Breast epithelium (tissue), 4 donors: ENCODE data around the gene PSMD13. TPM values are rescaled to one million over a fixed set of nuclear protein-coding genes. Genes with fewer than 3 reads are reported as not detected.

ENCODE experiments used
- DNase-seq, 2 donors: peaks; one replicate each; pipeline ENCODE4 v3.0.0-alpha.2; 2019; ENCODE audit warnings: low spot score in 2 of 2
- H3K27ac ChIP-seq, 2 donors: fragments of 200-600 bp; sonication (generic) in 1 of 2; one replicate each; pipeline ENCODE4 v1.5.1; 2016 to 2019; ENCODE audit warnings: mild to moderate bottlenecking in 1 of 2
- H3K27me3 ChIP-seq, 2 donors: fragments of 200-600 bp; sonication (generic) in 1 of 2; one replicate each; pipeline versions ENCODE4 v1.5.1 to v1.6.0; 2017 to 2019; ENCODE audit warnings: control low read depth in 1 of 2, mild to moderate bottlenecking in 1 of 2
- H3K36me3 ChIP-seq: fragments of 200-600 bp; one replicate; pipeline ENCODE4 v1.5.1; 2019
- H3K4me1 ChIP-seq, 2 donors: fragments of 200-600 bp; sonication (generic); one replicate each; pipeline ENCODE4 v1.5.1; 2016 to 2019; ENCODE audit warnings: control low read depth in 1 of 2
- H3K4me3 ChIP-seq, 3 donors: fragments of 200-600 bp; sonication (generic); 1 replicate in 2 of 3; 2 replicates in 1 of 3; pipeline ENCODE4 v1.5.1; 2016 to 2019; ENCODE audit warnings: mild to moderate bottlenecking in 3 of 3, moderate library complexity in 2 of 3
- H3K9me3 ChIP-seq, 2 donors: fragments of 200-600 bp; sonication (generic) in 1 of 2; one replicate each; pipeline ENCODE4 v1.5.1; 2016 to 2019; ENCODE audit warnings: control low read depth in 1 of 2
- CTCF ChIP-seq, 3 donors: fragments of 450-650 bp; IDR thresholded peaks; one replicate each; pipeline ENCODE4 v1.5.1; 2016 to 2017; ENCODE audit warnings: antibody characterized with exemption in 3 of 3, mild to moderate bottlenecking in 3 of 3, moderate library complexity in 3 of 3
- POLR2A ChIP-seq: fragments of 450-650 bp; IDR thresholded peaks from one replicate; pipeline ENCODE4 v1.6.1; 2016; ENCODE audit warnings: antibody characterized with exemption, mild to moderate bottlenecking, moderate library complexity
- POLR2AphosphoS5 ChIP-seq, 3 donors: sonication (generic); formaldehyde crosslinking; IDR thresholded peaks; one replicate each; pipeline ENCODE4 v1.6.1; 2017; ENCODE audit warnings: antibody characterized with exemption in 3 of 3
- intact Hi-C: fragments of 100-400 bp; cut with DNase I; formaldehyde crosslinking; loops from one replicate; pipeline ENCODE4 v1.15.1; 2023; ENCODE audit warnings: low total_unique reads
- total RNA-seq, 3 donors: library from RNA; depleted of rRNA; stranded (reverse); fragments of >200 nt; gene quantifications; one replicate each; pipeline ENCODE4 v1.1.0, GENCODE V29; 2016

The PSMD13 gene
- total RNA-seq, 3 donors from 2014 or later: 96.0 to 114 (median 106) TPM

- H3K4me1 ChIP-seq: peaks cover 0 to 5% of the 10 kb centered on the region in 2 donors
- no peak for DNase-seq
- no peaks in the 10 kb centered on the region for H3K9me3 ChIP-seq
- intact Hi-C loops: no loop called here
- TF ChIP-seq CTCF (IDR thresholded peaks at IDR 0.05) (no peak), POLR2A (no peak), POLR2AphosphoS5 (IDR thresholded peaks at IDR 0.05) (no peak)
- H3K4me3 ChIP-seq: no peak overlapping the region
- no peaks in the 10 kb centered on the region for H3K36me3 ChIP-seq
- H3K27ac ChIP-seq: no peak overlapping the region
- no peaks in the 10 kb centered on the region for H3K27me3 ChIP-seq
Observed at GRCh38 chr11:290621-291231, 54.0 kb downstream of the PSMD13 start.

- peaks cover 0 to 5% of the 10 kb centered on the region in 2 donors for H3K4me1 ChIP-seq
- TF ChIP-seq POLR2AphosphoS5 (IDR thresholded peaks at IDR 0.05) (no peak), CTCF (IDR thresholded peaks at IDR 0.05) (no peak), POLR2A (no peak)
- intact Hi-C loops: no loop called here
- no peaks in the 10 kb centered on the region for H3K27me3 ChIP-seq
- no peaks in the 10 kb centered on the region for H3K9me3 ChIP-seq
- no peak overlapping the region for H3K27ac ChIP-seq
- H3K36me3 ChIP-seq: no peaks in the 10 kb centered on the region
- no peak overlapping the region for H3K4me3 ChIP-seq
- no peak for DNase-seq
Observed at GRCh38 chr11:291281-292210, 54.8 kb downstream of the PSMD13 start.

- no peak for TF ChIP-seq CTCF (IDR thresholded peaks at IDR 0.05)
- no peak for TF ChIP-seq POLR2A
- TF ChIP-seq POLR2AphosphoS5 (IDR thresholded peaks at IDR 0.05): no peak
- Histone ChIP-seq H3K36me3 (no peaks in the 10 kb centered on the region), H3K27ac (no peak overlapping the region), H3K27me3 (no peaks in the 10 kb centered on the region), H3K9me3 (no peaks in the 10 kb centered on the region), H3K4me3 (no peak overlapping the region), H3K4me1 (peaks cover 0 to 5% of the 10 kb centered on the region in 2 donors)
- DNase-seq: no peak
- intact Hi-C loops: no loop called here
Observed at GRCh38 chr11:292211-293121, 55.7 kb downstream of the PSMD13 start.

GRCh38 chr11:293271-293851 lies 56.6 kb downstream of the PSMD13 start:
- Histone ChIP-seq H3K4me1 (peaks cover 0 to under 1% of the 10 kb centered on the region in 2 donors), H3K36me3 (no peaks in the 10 kb centered on the region)
- no peak for DNase-seq

More at GRCh38 chr11:293271-293851, 56.6 kb downstream of the PSMD13 start:
- intact Hi-C loops: no loop called here
- Histone ChIP-seq H3K4me3 (no peak overlapping the region), H3K27me3 (peaks cover 0 to 4% of the 10 kb centered on the region in 2 donors), H3K27ac (no peak overlapping the region), H3K9me3 (no peaks in the 10 kb centered on the region)
- no peak for TF ChIP-seq POLR2AphosphoS5 (IDR thresholded peaks at IDR 0.05)
- TF ChIP-seq POLR2A: no peak
- no peak for TF ChIP-seq CTCF (IDR thresholded peaks at IDR 0.05)
